GM23338 (cell line): Measurements from ENCODE around the gene DHRS12. TPM values are rescaled to one million over a fixed set of nuclear protein-coding genes. Genes with fewer than 3 reads are reported as not detected.

Experiments used
- ATAC-seq: fragments of 200-7000 bp; cut with Tn5 transposase; 3 replicates; pipeline ENCODE4 v1.9.1; 2020
- DNase-seq: peaks from one replicate; pipeline ENCODE4 v3.0.0-alpha.2; 2015; ENCODE audit warnings: low spot score
- H2AFZ ChIP-seq: fragments of 200-600 bp; sonication (generic); 2 replicates; pipeline ENCODE4 v1.8.0; 2016; ENCODE audit warnings: antibody characterized with exemption, mild to moderate bottlenecking, moderate library complexity
- H3F3A ChIP-seq: fragments of 200-600 bp; sonication (generic); replicated peaks from 2 replicates; pipeline ENCODE4 v1.8.0; 2017; ENCODE audit warnings: antibody characterized with exemption, mixed run types, low read depth
- H3K27ac ChIP-seq: fragments of 200-600 bp; sonication (generic); 2 replicates; pipeline ENCODE4 v1.6.1; 2016; ENCODE audit warnings: low read depth
- H3K27me3 ChIP-seq: fragments of 200-600 bp; sonication (generic); 2 replicates; pipeline ENCODE4 v1.8.0; 2016; ENCODE audit warnings: mild to moderate bottlenecking, mixed run types, moderate library complexity; ENCODE audit not compliant: insufficient read depth
- H3K36me3 ChIP-seq: fragments of 200-600 bp; sonication (generic); 2 replicates; pipeline ENCODE4 v1.8.0; 2016; ENCODE audit warnings: mild to moderate bottlenecking; ENCODE audit not compliant: insufficient read depth
- H3K4me1 ChIP-seq: fragments of 200-600 bp; sonication (generic); 2 replicates; pipeline ENCODE4 v1.8.0; 2016; ENCODE audit warnings: mild to moderate bottlenecking, moderate library complexity; ENCODE audit not compliant: insufficient read depth
- H3K4me2 ChIP-seq: fragments of 200-600 bp; sonication (generic); 2 replicates; pipeline ENCODE4 v1.7.1; 2017; ENCODE audit warnings: mixed run types
- H3K4me3 ChIP-seq: fragments of 200-600 bp; sonication (generic); 2 replicates; pipeline ENCODE4 v1.6.1; 2016; ENCODE audit warnings: mixed run types
- H3K79me2 ChIP-seq: fragments of 200-600 bp; sonication (generic); replicated peaks from 2 replicates; pipeline ENCODE4 v1.8.0; 2017; ENCODE audit warnings: mild to moderate bottlenecking; ENCODE audit not compliant: insufficient read depth
- H3K9me2 ChIP-seq: fragments of 200-600 bp; sonication (generic); 2 replicates; pipeline ENCODE4 v1.8.0; 2017; ENCODE audit not compliant: insufficient read depth
- H4K20me1 ChIP-seq: fragments of 200-600 bp; sonication (generic); replicated peaks from 2 replicates; pipeline ENCODE4 v1.8.0; 2017; ENCODE audit warnings: mild to moderate bottlenecking; ENCODE audit not compliant: insufficient read depth
- H3K27ac Mint-ChIP-seq: 2 replicates; pipeline ENCODE4 v1.8.0; 2020; ENCODE audit warnings: inconsistent platforms, mild to moderate bottlenecking, moderate library complexity, mixed read lengths
- H3K27me3 Mint-ChIP-seq: 3 replicates; pipeline ENCODE4 v1.8.0; 2022; ENCODE audit warnings: low read depth, mild to moderate bottlenecking, moderate library complexity, mixed read lengths, inconsistent platforms; ENCODE audit not compliant: insufficient read depth, poor library complexity
- H3K36me3 Mint-ChIP-seq: 3 replicates; pipeline ENCODE4 v1.8.0; 2021; ENCODE audit warnings: low read depth, mild to moderate bottlenecking, inconsistent platforms, moderate library complexity, mixed read lengths
- H3K4me1 Mint-ChIP-seq: 3 replicates; pipeline ENCODE4 v1.8.0; 2020; ENCODE audit warnings: mild to moderate bottlenecking, inconsistent platforms, mixed read lengths
- H3K4me3 Mint-ChIP-seq: 3 replicates; pipeline ENCODE4 v1.8.0; 2021; ENCODE audit warnings: moderate library complexity, mild to moderate bottlenecking, inconsistent platforms, mixed read lengths
- H3K9me3 Mint-ChIP-seq: 3 replicates; pipeline ENCODE4 v1.8.0; 2020; ENCODE audit warnings: moderate library complexity, mild to moderate bottlenecking, inconsistent platforms, mixed read lengths
- CREB1 ChIP-seq: fragments of 250-450 bp; sonication (Bioruptor Pico); IDR thresholded peaks from 2 replicates; pipeline ENCODE4 v1.5.0; 2020; ENCODE audit warnings: low read depth, mild to moderate bottlenecking, moderate library complexity
- EZH2 ChIP-seq: fragments of 200-600 bp; sonication (generic); IDR thresholded peaks from one replicate; pipeline ENCODE4 v1.8.0; 2017; ENCODE audit warnings: antibody characterized with exemption, mild to moderate bottlenecking, low read depth; ENCODE audit not compliant: unreplicated experiment
- EZH2phosphoT487 ChIP-seq: fragments of 200-600 bp; sonication (generic); IDR thresholded peaks from one replicate; pipeline ENCODE4 v1.8.1; 2018; ENCODE audit warnings: antibody characterized with exemption; ENCODE audit not compliant: unreplicated experiment
- JUNB ChIP-seq: IDR thresholded peaks from one replicate; pipeline ENCODE4 v1.6.1; 2016; ENCODE audit warnings: antibody characterized with exemption; ENCODE audit not compliant: unreplicated experiment
- POLR2AphosphoS5 ChIP-seq: IDR thresholded peaks from 2 replicates; pipeline ENCODE4 v1.6.1; 2016; ENCODE audit warnings: antibody characterized with exemption, low read depth
- STAT1 ChIP-seq: IDR thresholded peaks from one replicate; pipeline ENCODE4 v1.6.1; 2016; ENCODE audit warnings: antibody characterized with exemption; ENCODE audit not compliant: unreplicated experiment
- ZNF114 ChIP-seq: fragments of 250-450 bp; sonication (Bioruptor Pico); IDR thresholded peaks from 2 replicates; pipeline ENCODE4 v1.5.0; 2020; ENCODE audit warnings: mild to moderate bottlenecking, moderate library complexity
- ZNF331 ChIP-seq: fragments of 250-450 bp; sonication (Bioruptor Pico); IDR thresholded peaks from 2 replicates; pipeline ENCODE4 v1.5.0; 2020; ENCODE audit warnings: low read depth, mild to moderate bottlenecking, moderate library complexity
- ZNF462 ChIP-seq: fragments of 250-450 bp; sonication (Bioruptor Pico); IDR thresholded peaks from 2 replicates; pipeline ENCODE4 v1.5.0; 2020; ENCODE audit warnings: mild to moderate bottlenecking, moderate library complexity
- polyA plus RNA-seq: library from polyadenylated mRNA; unstranded; fragments of >200 nt; fragmentation: Nextera tagmentation; extraction: Ambion mirVana; gene quantifications from 2 replicates; pipeline ENCODE4 v1.2.1, GENCODE V29; 2016
- total RNA-seq: library from RNA; depleted of rRNA; stranded (reverse); fragments of >200 nt; shearing (Covaris generic); gene quantifications from 2 replicates; pipeline ENCODE4 v1.2.3, GENCODE V29; 2014
- TF ChIP-seq, protein P1 (sequence below): IDR thresholded peaks from one replicate; pipeline ENCODE4 v1.6.1; 2018; ENCODE audit warnings: antibody characterized with exemption; ENCODE audit not compliant: unreplicated experiment
- TF ChIP-seq, protein P2 (sequence below), 2 experiments: fragments of 200-600 bp in 1 of 2; sonication (generic) in 1 of 2; conservative IDR thresholded peaks; 2 replicates each; pipeline versions ENCODE4 v1.5.1 to v1.6.1; 2016 to 2017; ENCODE audit warnings: antibody characterized with exemption in 2 of 2, low read depth in 2 of 2, mild to moderate bottlenecking in 2 of 2, moderate library complexity in 1 of 2
- TF ChIP-seq, protein P3 (sequence below): IDR thresholded peaks from 2 replicates; pipeline ENCODE4 v1.6.1; 2016; ENCODE audit warnings: antibody characterized with exemption

Gene DHRS12
- total and polyA plus RNA-seq, 2 experiments from 2014 or later = 4.6 to 12.2 TPM

- no peak for ATAC-seq
- H3K27me3 Mint-ChIP-seq = peaks cover 2% of the 10 kb centered on the region
Measured at GRCh38 chr13:51837016-51837415, 33.1 kb upstream of the DHRS12 start.

More at GRCh38 chr13:51837016-51837415, 33.1 kb upstream of the DHRS12 start:
- H3K4me1 Mint-ChIP-seq = peaks cover 2% of the 10 kb centered on the region; the same call in 1 of the 3 replicates
- Histone ChIP-seq H2AFZ (no peak overlapping the region), H3K4me3 (no peak overlapping the region), H3K4me2 (no peak overlapping the region), H3K27me3 (no peaks in the 10 kb centered on the region), H3K9me2 (no peaks in the 10 kb centered on the region), H3K27ac (no peak overlapping the region), H3F3A (no peaks in the 10 kb centered on the region), H4K20me1 (no peaks in the 10 kb centered on the region), H3K79me2 (no peaks in the 10 kb centered on the region), H3K4me1 (no peaks in the 10 kb centered on the region), H3K36me3 (no peaks in the 10 kb centered on the region)
- H3K27ac Mint-ChIP-seq = no peak overlapping the region
- H3K9me3 Mint-ChIP-seq = no peaks in the 10 kb centered on the region
- H3K36me3 Mint-ChIP-seq = no peaks in the 10 kb centered on the region
- no peak for TF ChIP-seq CREB1
- TF ChIP-seq, protein P1, sequence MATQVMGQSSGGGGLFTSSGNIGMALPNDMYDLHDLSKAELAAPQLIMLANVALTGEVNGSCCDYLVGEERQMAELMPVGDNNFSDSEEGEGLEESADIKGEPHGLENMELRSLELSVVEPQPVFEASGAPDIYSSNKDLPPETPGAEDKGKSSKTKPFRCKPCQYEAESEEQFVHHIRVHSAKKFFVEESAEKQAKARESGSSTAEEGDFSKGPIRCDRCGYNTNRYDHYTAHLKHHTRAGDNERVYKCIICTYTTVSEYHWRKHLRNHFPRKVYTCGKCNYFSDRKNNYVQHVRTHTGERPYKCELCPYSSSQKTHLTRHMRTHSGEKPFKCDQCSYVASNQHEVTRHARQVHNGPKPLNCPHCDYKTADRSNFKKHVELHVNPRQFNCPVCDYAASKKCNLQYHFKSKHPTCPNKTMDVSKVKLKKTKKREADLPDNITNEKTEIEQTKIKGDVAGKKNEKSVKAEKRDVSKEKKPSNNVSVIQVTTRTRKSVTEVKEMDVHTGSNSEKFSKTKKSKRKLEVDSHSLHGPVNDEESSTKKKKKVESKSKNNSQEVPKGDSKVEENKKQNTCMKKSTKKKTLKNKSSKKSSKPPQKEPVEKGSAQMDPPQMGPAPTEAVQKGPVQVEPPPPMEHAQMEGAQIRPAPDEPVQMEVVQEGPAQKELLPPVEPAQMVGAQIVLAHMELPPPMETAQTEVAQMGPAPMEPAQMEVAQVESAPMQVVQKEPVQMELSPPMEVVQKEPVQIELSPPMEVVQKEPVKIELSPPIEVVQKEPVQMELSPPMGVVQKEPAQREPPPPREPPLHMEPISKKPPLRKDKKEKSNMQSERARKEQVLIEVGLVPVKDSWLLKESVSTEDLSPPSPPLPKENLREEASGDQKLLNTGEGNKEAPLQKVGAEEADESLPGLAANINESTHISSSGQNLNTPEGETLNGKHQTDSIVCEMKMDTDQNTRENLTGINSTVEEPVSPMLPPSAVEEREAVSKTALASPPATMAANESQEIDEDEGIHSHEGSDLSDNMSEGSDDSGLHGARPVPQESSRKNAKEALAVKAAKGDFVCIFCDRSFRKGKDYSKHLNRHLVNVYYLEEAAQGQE = no peak
- TF ChIP-seq ZNF462 (CRISPR knock-in tag) = no peak
- TF ChIP-seq, protein P2, sequence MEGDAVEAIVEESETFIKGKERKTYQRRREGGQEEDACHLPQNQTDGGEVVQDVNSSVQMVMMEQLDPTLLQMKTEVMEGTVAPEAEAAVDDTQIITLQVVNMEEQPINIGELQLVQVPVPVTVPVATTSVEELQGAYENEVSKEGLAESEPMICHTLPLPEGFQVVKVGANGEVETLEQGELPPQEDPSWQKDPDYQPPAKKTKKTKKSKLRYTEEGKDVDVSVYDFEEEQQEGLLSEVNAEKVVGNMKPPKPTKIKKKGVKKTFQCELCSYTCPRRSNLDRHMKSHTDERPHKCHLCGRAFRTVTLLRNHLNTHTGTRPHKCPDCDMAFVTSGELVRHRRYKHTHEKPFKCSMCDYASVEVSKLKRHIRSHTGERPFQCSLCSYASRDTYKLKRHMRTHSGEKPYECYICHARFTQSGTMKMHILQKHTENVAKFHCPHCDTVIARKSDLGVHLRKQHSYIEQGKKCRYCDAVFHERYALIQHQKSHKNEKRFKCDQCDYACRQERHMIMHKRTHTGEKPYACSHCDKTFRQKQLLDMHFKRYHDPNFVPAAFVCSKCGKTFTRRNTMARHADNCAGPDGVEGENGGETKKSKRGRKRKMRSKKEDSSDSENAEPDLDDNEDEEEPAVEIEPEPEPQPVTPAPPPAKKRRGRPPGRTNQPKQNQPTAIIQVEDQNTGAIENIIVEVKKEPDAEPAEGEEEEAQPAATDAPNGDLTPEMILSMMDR (conservative IDR thresholded peaks at IDR 0.05; ENCODE audit: low read depth in 2 of 2) = no peak
- no peak for TF ChIP-seq EZH2phosphoT487
- TF ChIP-seq ZNF331 (CRISPR knock-in tag) = no peak
- TF ChIP-seq POLR2AphosphoS5 = no peak
- no peak for TF ChIP-seq STAT1
- TF ChIP-seq ZNF114 (CRISPR knock-in tag) = no peak
- TF ChIP-seq, protein P3, sequence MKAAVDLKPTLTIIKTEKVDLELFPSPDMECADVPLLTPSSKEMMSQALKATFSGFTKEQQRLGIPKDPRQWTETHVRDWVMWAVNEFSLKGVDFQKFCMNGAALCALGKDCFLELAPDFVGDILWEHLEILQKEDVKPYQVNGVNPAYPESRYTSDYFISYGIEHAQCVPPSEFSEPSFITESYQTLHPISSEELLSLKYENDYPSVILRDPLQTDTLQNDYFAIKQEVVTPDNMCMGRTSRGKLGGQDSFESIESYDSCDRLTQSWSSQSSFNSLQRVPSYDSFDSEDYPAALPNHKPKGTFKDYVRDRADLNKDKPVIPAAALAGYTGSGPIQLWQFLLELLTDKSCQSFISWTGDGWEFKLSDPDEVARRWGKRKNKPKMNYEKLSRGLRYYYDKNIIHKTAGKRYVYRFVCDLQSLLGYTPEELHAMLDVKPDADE = no peak
- TF ChIP-seq EZH2 = no peak
- no peak for TF ChIP-seq JUNB
- no peak for DNase-seq
- H3K4me3 Mint-ChIP-seq = no peak overlapping the region
